NCI-H1930 (cell line): ENCODE data around the gene SUSD3.

Source experiments
- DNase-seq, 2 experiments: peaks; one replicate each; lab custom pipeline; 2025; lab: John Stamatoyannopoulos, UW

SUSD3 gene

GRCh38 chr9:93077367-93077766, 18.9 kb downstream of the SUSD3 start:
- no peak for DNase-seq

DNA sequence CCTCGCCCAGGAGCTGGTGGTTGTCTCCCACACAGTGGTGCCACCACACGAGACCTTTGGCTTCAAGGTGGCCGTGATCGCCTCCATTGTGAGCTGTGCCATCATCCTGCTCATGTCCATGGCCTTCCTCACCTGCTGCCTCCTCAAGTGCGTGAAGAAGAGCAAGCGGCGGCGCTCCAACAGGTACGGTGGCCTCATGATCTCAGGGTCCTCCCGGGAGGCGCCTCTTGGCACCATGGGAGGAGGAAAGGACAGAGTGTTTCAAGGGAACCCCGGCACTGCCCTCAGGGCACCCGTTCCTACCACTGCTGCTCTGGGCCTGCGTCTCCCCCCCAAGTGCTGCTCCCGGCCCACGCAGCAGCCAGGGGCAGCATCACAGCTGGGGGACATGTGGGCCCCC, 19.3 kb downstream of the SUSD3 start:
- no peak for DNase-seq

GRCh38 chr9:93079371-93079770, 20.9 kb downstream of the SUSD3 start:
- DNase-seq, result no peak

DNA sequence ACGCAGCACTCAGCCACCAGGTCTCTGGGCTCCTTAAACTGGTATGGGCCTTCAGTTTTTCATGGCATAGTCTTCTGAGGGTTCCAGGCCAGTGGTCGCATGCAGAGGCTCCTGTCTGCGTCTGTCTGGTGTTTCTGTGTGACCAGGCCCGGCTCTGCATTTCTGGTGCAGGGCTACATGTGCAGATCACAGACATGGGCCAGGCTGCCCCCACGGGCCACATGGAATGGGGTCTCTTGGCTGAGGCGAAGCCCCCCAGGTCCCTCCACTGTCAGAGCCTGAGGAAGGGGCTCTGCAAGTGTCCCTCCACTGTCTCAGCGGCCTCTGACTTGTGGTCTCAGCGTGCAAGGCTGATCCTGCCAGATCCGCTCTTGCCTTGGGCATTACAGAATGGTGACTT, 21.9 kb downstream of the SUSD3 start:
- DNase-seq, result no peak

GRCh38 chr9:93081081-93081529, 22.6 kb downstream of the SUSD3 start:
- DNase-seq, result no peak

- DNase-seq, result no peak
Observed at GRCh38 chr9:93081931-93082330, 23.4 kb downstream of the SUSD3 start.

DNA sequence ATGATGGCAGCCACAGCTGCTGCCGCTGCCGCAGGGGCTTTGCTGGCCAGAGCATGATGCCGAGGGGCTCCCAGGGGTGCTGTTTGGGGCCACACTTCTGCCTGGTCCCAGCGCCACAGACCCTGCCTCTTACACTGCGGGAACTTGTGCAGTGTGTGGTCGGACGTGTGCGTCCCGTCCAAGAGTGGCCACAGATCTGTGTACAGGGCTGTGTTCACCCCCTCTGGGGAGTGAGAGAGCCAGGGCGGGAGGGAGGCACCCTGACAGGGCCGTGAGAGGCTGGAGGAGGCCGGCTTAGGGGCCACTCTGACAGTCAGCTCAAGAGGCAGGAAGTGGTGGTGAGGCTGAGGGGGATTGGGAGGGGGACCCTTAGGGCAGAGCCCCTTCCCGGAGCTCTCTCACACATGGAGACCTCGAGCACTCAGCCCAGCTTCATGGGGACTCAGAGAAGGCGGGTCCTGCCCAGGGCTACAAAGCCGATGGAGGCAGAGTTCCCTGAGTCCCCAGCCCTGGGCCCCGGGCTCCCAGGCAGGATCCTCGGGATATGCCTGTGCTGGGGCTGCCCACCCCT, 24.4 kb downstream of the SUSD3 start:
- DNase-seq, result no peak

GRCh38 chr9:93083592-93084470, 25.3 kb downstream of the SUSD3 start:
- DNase-seq, result no peak

DNA sequence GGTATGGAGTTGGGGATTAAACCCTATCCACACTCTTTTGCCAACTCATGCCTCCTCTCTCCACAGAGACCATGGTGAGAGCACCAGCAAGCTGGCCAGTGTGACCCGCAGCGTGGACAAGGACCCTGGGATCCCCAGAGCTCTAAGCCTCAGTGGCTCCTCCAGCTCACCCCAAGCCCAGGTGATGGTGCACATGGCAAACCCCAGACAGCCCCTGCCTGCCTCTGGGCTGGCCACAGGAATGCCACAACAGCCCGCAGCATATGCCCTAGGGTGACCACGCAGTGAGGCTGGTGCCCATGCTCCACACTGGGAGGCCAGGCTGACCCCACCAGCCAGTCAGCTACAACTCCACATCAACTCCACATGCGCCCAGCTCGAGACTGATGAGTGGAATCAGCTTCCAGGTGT, 26.0 kb downstream of the SUSD3 start:
- DNase-seq, result no peak

GRCh38 chr9:93085676-93086075, 27.2 kb downstream of the SUSD3 start:
- DNase-seq, result no peak

DNA sequence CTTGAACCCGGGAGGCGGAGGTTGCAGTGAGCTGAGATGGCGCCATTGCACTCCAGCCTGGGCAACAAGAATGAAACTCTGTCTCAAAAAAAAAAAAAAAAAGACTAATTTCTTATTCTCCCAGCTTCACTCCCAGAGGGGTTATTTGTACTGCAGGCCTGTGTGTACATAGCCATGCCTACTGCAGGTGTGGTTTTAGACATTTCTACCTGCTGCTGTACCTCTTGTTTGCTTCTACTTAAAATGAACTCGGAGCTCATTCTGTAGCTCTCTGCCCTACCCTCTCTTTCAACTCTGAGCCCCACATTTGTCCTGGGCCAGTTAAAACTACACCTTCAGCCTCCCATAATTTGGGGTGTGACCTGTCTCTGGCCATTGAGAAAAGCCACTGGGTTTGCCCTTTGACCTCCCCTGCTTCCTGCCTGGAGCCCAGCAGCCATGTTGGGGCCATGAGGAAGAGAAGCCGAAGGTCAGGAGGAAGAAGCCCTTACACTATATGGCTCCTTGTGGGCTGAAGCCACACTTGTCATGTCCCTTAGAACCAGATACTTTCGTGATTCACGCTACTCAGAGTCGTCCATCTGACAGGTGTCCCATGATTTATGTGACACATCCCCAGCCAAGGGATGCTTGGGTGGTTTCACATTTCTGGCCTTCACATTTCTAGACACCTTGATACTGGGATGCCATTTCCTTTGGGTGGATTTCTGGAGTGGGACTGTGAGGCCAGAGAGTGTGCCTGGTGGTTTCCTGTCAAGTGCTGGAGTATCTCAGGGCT, 28.1 kb downstream of the SUSD3 start:
- no peak for DNase-seq

DNA sequence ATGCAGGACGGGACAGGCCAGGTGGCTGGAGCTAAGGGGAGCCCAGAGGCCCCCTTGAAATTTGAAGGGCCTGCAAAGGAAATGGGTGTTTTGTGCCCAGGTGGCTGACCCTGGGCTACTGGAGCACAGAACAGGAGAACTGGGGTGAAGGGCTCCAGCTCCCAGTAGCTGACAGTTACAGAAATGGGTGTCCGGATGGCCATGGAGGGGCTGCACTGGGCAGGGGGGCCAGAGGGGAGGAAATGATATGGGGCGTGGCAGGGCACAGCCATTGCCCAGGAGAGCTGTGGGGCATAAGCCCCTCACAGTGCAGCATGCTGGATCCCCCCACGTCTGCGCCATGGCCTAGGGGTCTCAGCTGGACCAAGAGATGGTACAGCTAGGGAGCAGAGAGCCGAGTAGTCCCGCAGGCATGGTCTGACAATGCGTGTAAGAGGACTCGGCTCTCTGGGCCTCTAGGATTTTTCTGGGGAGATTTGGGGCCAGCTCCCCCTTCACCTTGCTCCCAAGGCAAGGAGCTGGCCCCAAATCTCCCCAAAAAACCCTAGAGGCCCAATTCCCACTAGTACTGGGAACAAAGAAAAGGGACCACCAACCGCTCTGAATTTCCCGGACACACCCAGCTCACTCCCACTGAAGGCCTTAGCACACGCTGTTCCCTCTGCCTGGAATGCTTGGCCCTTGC, 29.6 kb downstream of the SUSD3 start:
- DNase-seq, result no peak

- DNase-seq, result no peak
Observed at GRCh38 chr9:93088656-93089015, 30.1 kb downstream of the SUSD3 start.

- DNase-seq, result no peak
Observed at GRCh38 chr9:93089024-93089423, 30.5 kb downstream of the SUSD3 start.

- DNase-seq, result no peak
Observed at GRCh38 chr9:93089481-93089991, 31.0 kb downstream of the SUSD3 start.

DNA sequence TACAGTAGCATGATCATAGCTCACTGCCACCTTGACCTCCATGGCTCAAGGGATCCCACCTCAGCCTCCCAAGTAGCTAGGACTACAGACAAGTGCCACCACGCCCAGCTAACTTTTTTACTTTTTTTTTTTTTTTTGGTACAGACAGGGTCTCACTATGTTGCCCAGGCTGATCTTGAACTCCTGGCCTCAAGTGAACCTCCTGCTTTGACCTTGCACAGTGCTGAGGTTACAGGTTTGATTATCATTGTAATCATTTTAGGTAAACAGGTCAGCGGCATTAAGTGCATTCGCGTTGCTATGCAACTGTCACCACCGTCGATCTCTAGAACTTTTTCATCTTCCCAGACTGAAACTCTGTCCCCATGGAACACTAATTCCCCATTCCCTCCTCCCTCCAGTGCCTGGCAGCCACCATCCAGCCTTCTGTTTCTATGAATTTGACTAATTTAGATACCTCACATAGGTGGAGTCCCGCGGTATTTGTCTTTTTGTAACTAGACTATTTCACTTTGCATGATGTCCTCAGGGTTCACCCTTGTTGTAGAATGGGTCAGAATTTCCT, 31.7 kb downstream of the SUSD3 start:
- DNase-seq, result no peak

GRCh38 chr9:93091056-93091452, 32.6 kb downstream of the SUSD3 start:
- DNase-seq, result no peak

GRCh38 chr9:93091453-93092081, 33.1 kb downstream of the SUSD3 start:
- no peak for DNase-seq

DNA sequence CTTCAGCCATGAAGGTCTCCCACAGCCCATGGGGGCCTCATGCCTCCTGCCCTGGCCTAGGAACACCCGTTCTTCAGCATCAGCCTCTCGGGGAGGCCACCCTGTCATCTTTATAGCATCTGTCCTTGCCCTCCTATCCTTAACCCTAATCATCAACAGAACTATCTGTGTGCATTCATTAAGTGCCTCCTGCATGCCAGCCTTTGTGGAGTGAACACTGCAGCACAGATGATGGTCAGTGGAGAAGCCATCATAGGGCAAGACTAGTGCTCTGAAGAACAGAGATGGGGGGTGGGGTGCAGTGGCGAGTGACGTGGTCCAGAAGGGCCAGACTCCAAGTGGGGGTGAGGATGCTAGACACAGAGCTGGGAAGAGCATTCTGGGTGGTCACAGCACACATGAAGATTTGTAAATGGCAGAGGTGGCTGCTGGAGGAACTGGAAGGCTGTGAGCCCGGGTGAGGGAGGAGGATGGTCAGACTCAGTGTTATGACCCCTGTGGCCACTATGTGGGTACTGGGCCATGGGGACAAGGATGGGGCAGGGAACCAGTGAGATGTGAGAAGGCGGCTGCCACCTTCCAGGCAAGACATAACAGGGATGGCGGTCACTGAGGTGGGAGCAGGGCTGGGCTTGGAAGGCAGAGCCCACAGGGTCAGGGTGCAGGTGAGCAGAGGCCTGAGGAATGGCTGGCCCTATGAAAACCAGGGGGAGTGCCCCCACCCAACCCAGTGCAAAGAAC, 33.9 kb downstream of the SUSD3 start:
- no peak for DNase-seq

GRCh38 chr9:93093127-93093876, 34.8 kb downstream of the SUSD3 start:
- no peak for DNase-seq
